Endothelial cell of umbilical vein (primary cell): Measurements from ENCODE around the gene KIR2DL3. TPM values are rescaled to one million over a fixed set of nuclear protein-coding genes. Genes with fewer than 3 reads are reported as not detected.

Experiments used
- BruUV-seq: library from RNA; stranded (reverse); fragments of 400-500 nt; replicated peaks from 2 replicates; lab custom pipeline; 2021; lab: Mats Ljungman, UMichigan
- CTCF ChIA-PET: fragments of 300-600, 350-600 bp; sonication (Branson Sonifier 250); formaldehyde crosslinking; loops from one replicate; lab custom pipeline; 2021; ENCODE audit warnings: antibody characterized with exemption, inconsistent platforms; lab: Charles Lee
- POLR2A ChIA-PET: fragments of 300-600, 350-600 bp; sonication (Branson Sonifier 250); formaldehyde crosslinking; loops from one replicate; lab custom pipeline; 2021; ENCODE audit warnings: antibody characterized with exemption, inconsistent platforms; lab: Charles Lee
- DNase-seq: peaks from one replicate; pipeline ENCODE4 v3.0.0-alpha.2; 2011; ENCODE audit warnings: low read depth, low spot score
- FAIRE-seq: peaks from 2 replicates; lab custom pipeline; 2011; peaks lifted over from hg19 to GRCh38; lab: Jason Lieb, UNC
- H2AFZ ChIP-seq: 2 replicates; pipeline ENCODE4 v1.6.0; 2012; ENCODE audit warnings: low read depth, low read length, control low read depth, inconsistent platforms
- H3K27ac ChIP-seq: 2 replicates; pipeline ENCODE4 v1.5.1; 2011; ENCODE audit warnings: low read depth, mild to moderate bottlenecking, control low read depth, low read length, moderate library complexity; ENCODE audit not compliant: insufficient read depth
- H3K27me3 ChIP-seq, 2 experiments: 2 replicates each; pipeline versions ENCODE4 v1.6.0 to v1.6.1; 2011; ENCODE audit warnings: low read length in 2 of 2, mixed read lengths in 1 of 2; ENCODE audit not compliant: control insufficient read depth in 2 of 2, insufficient read depth in 2 of 2
- H3K36me3 ChIP-seq, 2 experiments: 2 replicates in 1 of 2; 3 replicates in 1 of 2; pipeline ENCODE4 v1.5.1; 2011; ENCODE audit warnings: low read length in 2 of 2, mild to moderate bottlenecking in 1 of 2, moderate library complexity in 1 of 2; ENCODE audit not compliant: control insufficient read depth in 2 of 2, insufficient read depth in 2 of 2; ENCODE audit errors: extremely low read depth in 1 of 2
- H3K4me1 ChIP-seq: 3 replicates; pipeline ENCODE4 v1.5.1; 2011; ENCODE audit warnings: mild to moderate bottlenecking, low read length; ENCODE audit not compliant: control insufficient read depth, insufficient read depth; ENCODE audit errors: extremely low read depth
- H3K4me2 ChIP-seq: 2 replicates; pipeline ENCODE4 v1.6.1; 2011; ENCODE audit warnings: low read length, control low read depth, mixed read lengths; ENCODE audit not compliant: insufficient read depth
- H3K4me3 ChIP-seq, 3 experiments: fragments of 200-600 bp in 1 of 3; sonication (generic), shearing (Covaris generic) in 1 of 3; replicated peaks in 1 of 3; 2 replicates each; pipeline ENCODE4 v1.5.1; 2011 to 2016; ENCODE audit warnings: control low read depth in 3 of 3, low read length in 3 of 3, mild to moderate bottlenecking in 2 of 3, inconsistent platforms in 1 of 3, low read depth in 1 of 3, moderate library complexity in 1 of 3; ENCODE audit not compliant: insufficient read depth in 1 of 3
- H3K79me2 ChIP-seq: 2 replicates; pipeline ENCODE4 v1.6.0; 2012; ENCODE audit warnings: low read length, inconsistent platforms; ENCODE audit not compliant: control insufficient read depth, insufficient read depth
- H3K9ac ChIP-seq: replicated peaks from 2 replicates; pipeline ENCODE3; 2011; ENCODE audit warnings: low read length, control low read depth; ENCODE audit not compliant: insufficient read depth; ENCODE audit errors: extremely low read depth
- H3K9me1 ChIP-seq: replicated peaks from 3 replicates; pipeline ENCODE4 v1.6.0; 2011; ENCODE audit warnings: mild to moderate bottlenecking, low read length; ENCODE audit not compliant: control insufficient read depth, insufficient read depth; ENCODE audit errors: extremely low read depth
- H3K9me3 ChIP-seq: replicated peaks from 2 replicates; pipeline ENCODE4 v1.5.1; 2012; ENCODE audit warnings: low read length, inconsistent platforms; ENCODE audit not compliant: control insufficient read depth, insufficient read depth
- H4K20me1 ChIP-seq: replicated peaks from 2 replicates; pipeline ENCODE3; 2011; ENCODE audit warnings: mild to moderate bottlenecking, low read length; ENCODE audit not compliant: control insufficient read depth, insufficient read depth; ENCODE audit errors: extremely low read depth
- CTCF ChIP-seq, 2 donors: IDR thresholded peaks; 1 replicate in 1 of 2; 2 replicates in 1 of 2; pipeline ENCODE4 v1.5.1; 2011; ENCODE audit warnings: low read length in 2 of 2, mild to moderate bottlenecking in 2 of 2, moderate library complexity in 2 of 2, control low read depth in 1 of 2, inconsistent platforms in 1 of 2, low read depth in 1 of 2; ENCODE audit not compliant: insufficient read depth in 1 of 2; ENCODE audit errors: extremely low read depth in 1 of 2
- EZH2 ChIP-seq: IDR thresholded peaks from 2 replicates; pipeline ENCODE4 v1.6.1; 2012; ENCODE audit warnings: borderline replicate concordance, low read depth, mild to moderate bottlenecking, moderate library complexity, low read length, inconsistent platforms; ENCODE audit not compliant: severe bottlenecking
- GATA2 ChIP-seq: IDR thresholded peaks from 2 replicates; pipeline ENCODE4 v1.7.0; 2011; ENCODE audit warnings: low read depth, mild to moderate bottlenecking, moderate library complexity, mixed read lengths, low read length; ENCODE audit not compliant: insufficient read length, insufficient read depth
- MYC ChIP-seq: IDR thresholded peaks from one replicate; pipeline ENCODE4 v1.6.1; 2011; ENCODE audit warnings: mild to moderate bottlenecking, low read depth, low read length
- POLR2AphosphoS5 ChIP-seq: IDR thresholded peaks from 2 replicates; pipeline ENCODE4 v1.6.1; 2012; ENCODE audit warnings: low read depth, mild to moderate bottlenecking, control low read depth, low read length, moderate library complexity; ENCODE audit not compliant: insufficient read depth
- dilution Hi-C: fragments of 300-500 bp; cut with MboI; formaldehyde crosslinking; loops from one replicate; pipeline ENCODE4 v1.15.0; 2019; ENCODE audit warnings: low sequenced_read_pairs; ENCODE audit not compliant: extremely low pct_ligation_motif_present
- intact Hi-C: fragments of 100-400 bp; cut with micrococcal nuclease; formaldehyde crosslinking; loops from one replicate; pipeline ENCODE4 v1.10.0; 2022
- polyA plus RNA-seq, 4 experiments: library from polyadenylated mRNA; depleted of rRNA in 3 of 4; stranded (reverse) in 3 of 4; unstranded in 1 of 4; fragments of >200 nt; gene quantifications; 2 replicates each; pipeline versions ENCODE4 v1.2.1 to v1.2.3, GENCODE V29; 2011 to 2012; ENCODE audit warnings: missing spikeins in 1 of 4
- total RNA-seq: library from RNA; stranded (reverse); gene quantifications from 2 replicates; pipeline ENCODE4 v1.2.3, GENCODE V29; 2021
- TF ChIP-seq, protein P1 (sequence below): IDR thresholded peaks from 2 replicates; pipeline ENCODE4 v1.6.1; 2011; ENCODE audit not compliant: insufficient read depth, insufficient read length

The KIR2DL3 gene
- total and polyA plus RNA-seq, 2 donors (not counting 3 experiments of a cell fraction or from before 2014, with no cell fraction given) = not detected

DNA sequence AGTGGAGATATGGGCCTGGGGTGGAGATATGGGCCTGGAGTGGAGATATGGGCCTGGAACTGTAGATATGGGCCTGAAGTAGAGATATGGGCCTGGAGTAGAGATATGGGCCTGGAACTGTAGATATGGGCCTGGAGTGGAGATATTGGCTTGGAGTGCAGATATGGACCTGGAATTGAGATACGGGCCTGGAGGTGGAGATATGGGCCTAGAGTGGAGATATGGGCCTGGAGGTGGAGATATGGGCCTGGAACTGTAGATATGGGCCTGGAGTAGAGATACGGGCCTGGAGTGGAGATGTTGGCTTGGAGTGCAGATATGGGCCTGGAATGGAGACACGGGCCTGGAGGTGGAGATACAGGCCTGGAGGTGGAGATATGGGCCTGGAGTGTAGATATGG is 13.7 kb upstream of the KIR2DL3 start:
- H2AFZ ChIP-seq = no peak overlapping the region
- no peaks in the 10 kb centered on the region for H4K20me1 ChIP-seq
- H3K79me2 ChIP-seq = no peaks in the 10 kb centered on the region
- H3K9me1 ChIP-seq = no peaks in the 10 kb centered on the region
- H3K27ac ChIP-seq = no peak overlapping the region
- H3K9ac ChIP-seq = no peak overlapping the region
- H3K4me3 ChIP-seq = no peak overlapping the region
- FAIRE-seq (no peak), DNase-seq (no peak)
- BruUV-seq = no TSS peak
- H3K9me3 ChIP-seq = peaks cover 2% of the 10 kb centered on the region
- H3K36me3 ChIP-seq = no peaks in the 10 kb centered on the region
- H3K4me2 ChIP-seq = no peak overlapping the region
- no peaks in the 10 kb centered on the region for H3K4me1 ChIP-seq
- H3K27me3 ChIP-seq = no peaks in the 10 kb centered on the region
- CTCF ChIA-PET = no interaction called here
- POLR2A ChIA-PET = no interaction called here
- intact Hi-C loops (no loop called here), dilution Hi-C loops (no loop called here)
- no peak for TF ChIP-seq GATA2
- TF ChIP-seq, protein P1, sequence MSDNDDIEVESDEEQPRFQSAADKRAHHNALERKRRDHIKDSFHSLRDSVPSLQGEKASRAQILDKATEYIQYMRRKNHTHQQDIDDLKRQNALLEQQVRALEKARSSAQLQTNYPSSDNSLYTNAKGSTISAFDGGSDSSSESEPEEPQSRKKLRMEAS = no peak
- no peak for TF ChIP-seq MYC
- no peak for TF ChIP-seq EZH2
- TF ChIP-seq POLR2AphosphoS5 = no peak
- no peak for TF ChIP-seq CTCF (IDR thresholded peaks at IDR 0.05; ENCODE audit: extremely low read depth in 1 of 2, insufficient read depth in 1 of 2, low read depth in 1 of 2, low read length in 2 of 2)
